Stimulated activated CD8-positive, alpha-beta memory T cell treated with anti-CD3 and anti-CD28 coated beads, Interleukin-12 subunit alpha, Interleukin-12 subunit beta, amount 100 ng/mL, for 4 hours (primary cell): ENCODE data around the gene ARG2.
A peak's percentile ranks its signal among the peaks of the same experiment; 100 is the strongest.

Experiments
- DNase-seq: peaks from one replicate; pipeline ENCODE4 v3.0.0-alpha.2; 2020; ENCODE audit warnings: low read depth

The ARG2 gene

DNA sequence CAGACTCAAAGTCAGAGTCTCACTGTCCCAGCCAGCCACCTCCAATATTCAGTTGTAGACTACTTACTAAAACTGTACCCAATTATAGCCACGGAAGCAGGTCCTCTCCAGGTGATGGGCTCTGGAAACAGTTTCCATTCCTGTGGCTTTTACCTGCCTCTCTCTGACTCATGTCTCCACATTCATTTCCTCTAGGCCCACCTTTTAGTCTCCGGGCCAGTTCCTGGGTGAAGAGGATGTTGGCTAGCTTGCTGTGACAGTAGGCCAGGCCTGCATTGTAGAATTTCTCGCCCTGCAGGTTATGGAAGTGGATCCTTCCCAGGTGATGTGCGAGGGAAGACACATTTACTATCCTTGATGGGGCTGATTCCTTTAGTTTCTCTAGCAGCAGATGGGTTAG lies 70.3 kb downstream of the ARG2 start:
- no peak for DNase-seq

GRCh38 chr14:67694791-67695393 lies 75.2 kb downstream of the ARG2 start:
- DNase-seq = peak; percentile 50

- peak; percentile 59 for DNase-seq
These were observed 75.8 kb downstream of the ARG2 start, which contains the start of gene RDH11 for GRCh38 chr14:67695394-67695949. Gene RDH11, minus strand, starts transcription at chr14:67695764. Its CDS starts 61 bp downstream, at chr14:67695703.

GRCh38 chr14:67697006-67697405 lies 77.3 kb downstream of the ARG2 start:
- DNase-seq = no peak

DNA sequence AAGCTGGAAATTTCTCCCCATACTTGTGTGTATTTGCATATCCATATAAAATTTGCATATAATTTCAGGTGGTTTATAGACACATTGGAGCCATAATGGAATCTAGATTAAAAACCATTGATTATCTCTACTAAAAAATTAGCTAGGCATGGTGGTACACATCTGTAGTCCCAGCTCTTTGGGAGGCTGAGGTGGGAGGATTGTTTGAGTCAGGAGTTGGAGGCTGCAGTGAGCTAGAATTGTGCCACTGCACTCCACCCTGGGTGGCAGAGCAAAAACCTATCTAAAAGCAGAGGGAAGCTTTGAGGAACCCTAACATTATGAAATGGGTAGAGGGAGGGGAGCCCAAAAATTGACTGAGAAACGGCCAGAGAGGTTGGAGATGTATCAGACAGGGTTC lies 78.5 kb downstream of the ARG2 start:
- DNase-seq = no peak
